Esophagus squamous epithelium (tissue), 4 donors: ENCODE data around the gene SLC6A3.

Experiments used
- CTCF ChIP-seq, 6 experiments: fragments of 450-650 bp in 4 of 6; fragments of 200-600 bp in 2 of 6; sonication (generic) in 2 of 6; IDR thresholded peaks; one replicate each; pipeline ENCODE4 v1.5.1; 2016 to 2019; ENCODE audit warnings: antibody characterized with exemption in 6 of 6, mild to moderate bottlenecking in 4 of 6, moderate library complexity in 4 of 6
- POLR2A ChIP-seq, 4 donors: fragments of 450-650 bp; IDR thresholded peaks; one replicate each; pipeline ENCODE4 v1.6.1; 2017; ENCODE audit warnings: antibody characterized with exemption in 4 of 4, mild to moderate bottlenecking in 4 of 4, moderate library complexity in 3 of 4

- no peak for TF ChIP-seq POLR2A (IDR thresholded peaks at IDR 0.05)
- no peak for TF ChIP-seq CTCF (IDR thresholded peaks at IDR 0.05)
Observed at GRCh38 chr5:1412621-1413020, 32.6 kb downstream of the SLC6A3 start.
